ENCODE data around the gene KCNAB1.
A peak's percentile ranks its signal among the peaks of the same experiment; 100 is the strongest.

KCNAB1 gene

DNA sequence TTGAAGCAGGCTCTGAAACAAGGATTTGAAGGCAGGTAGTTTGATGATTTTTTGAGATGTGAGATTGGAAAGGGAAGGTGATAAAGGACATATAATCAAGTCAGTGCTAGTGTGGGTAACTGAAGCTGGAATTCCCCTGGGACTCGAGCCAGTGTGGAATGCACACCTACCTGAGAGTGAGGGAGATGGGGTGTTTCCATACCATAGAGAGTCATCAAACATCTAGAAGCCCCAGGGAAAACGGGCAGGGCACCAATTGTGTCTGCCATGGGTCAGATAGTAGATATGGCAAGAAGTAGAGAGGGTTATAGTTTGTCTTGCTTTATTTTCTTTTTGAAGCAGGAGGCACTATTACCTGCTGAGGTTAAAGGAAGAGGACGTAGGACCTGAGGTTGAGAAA is 314.5 kb downstream of the KCNAB1 start:
- no peak overlapping the region for H3K27ac ChIP-seq
- POLR2A ChIA-PET (ENCODE audit: low non-redundant PET) = no interaction called here
- DNase-seq (ENCODE audit: low spot score) = no peak
- CTCF ChIA-PET = no interaction called here
- TF ChIP-seq CTCF (conservative IDR thresholded peaks at IDR 0.05; ENCODE audit: low read depth) = no peak

DNA sequence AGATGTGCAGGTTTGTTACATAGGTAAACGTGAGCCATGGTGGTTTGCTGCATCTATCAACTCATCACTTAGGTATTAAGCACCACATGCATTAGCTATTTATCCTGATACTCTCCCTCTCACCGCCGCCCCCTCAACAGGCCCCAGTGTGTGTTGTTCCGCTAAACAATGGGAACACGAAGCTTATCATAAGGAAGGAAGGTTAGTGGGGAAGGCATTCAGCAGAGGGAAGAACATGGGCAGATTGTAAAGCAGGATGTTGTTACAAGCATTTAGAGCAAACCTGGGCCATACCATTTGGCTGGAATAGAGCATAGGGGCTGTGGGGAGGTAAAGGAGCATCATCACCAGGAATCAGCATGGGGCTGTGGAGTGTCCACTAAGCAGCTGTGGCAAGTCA is 322.7 kb downstream of the KCNAB1 start:
- no peak for TF ChIP-seq CTCF (conservative IDR thresholded peaks at IDR 0.05; ENCODE audit: low read depth)
- ChIA-PET CTCF (no interaction called here), POLR2A (ENCODE audit: low non-redundant PET) (no interaction called here)
- DNase-seq (ENCODE audit: low spot score) = no peak
- no peak overlapping the region for H3K27ac ChIP-seq

GRCh38 chr3:156445117-156446090 is 325.0 kb downstream of the KCNAB1 start:
- TF ChIP-seq CTCF (conservative IDR thresholded peaks at IDR 0.05; ENCODE audit: low read depth) = no peak
- ChIA-PET CTCF (interaction anchor here (1.1 kb wide), 1 partner anchor 8 kb away, joined by 3 read pairs; no protein-coding TSS in a partner anchor), POLR2A (ENCODE audit: low non-redundant PET) (no interaction called here)
- no peak overlapping the region for H3K27ac ChIP-seq
- no peak for DNase-seq (ENCODE audit: low spot score)

DNA sequence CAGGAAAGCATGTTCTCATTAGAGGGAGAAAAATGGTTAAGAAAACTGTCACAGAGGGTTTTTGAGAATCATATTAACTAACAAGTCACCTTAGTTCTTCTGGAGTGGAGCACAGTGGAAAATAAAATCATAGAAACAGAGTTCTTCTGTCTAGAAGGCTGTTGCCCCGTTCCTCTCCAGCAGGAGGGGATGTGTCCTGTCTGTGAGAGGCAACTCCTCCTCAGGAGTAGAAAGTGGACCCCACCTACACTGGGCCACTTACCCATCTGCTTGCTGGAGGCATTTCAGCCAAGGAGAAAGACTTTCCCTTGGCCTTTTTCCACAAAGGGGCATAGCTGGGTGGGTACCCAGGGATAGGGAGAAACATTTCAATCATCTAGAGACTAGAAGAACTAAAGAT is 327.9 kb downstream of the KCNAB1 start:
- no peak overlapping the region for H3K27ac ChIP-seq
- peak; percentile 14 for DNase-seq (ENCODE audit: low spot score)
- ChIA-PET CTCF (no interaction called here), POLR2A (ENCODE audit: low non-redundant PET) (no interaction called here)
- TF ChIP-seq CTCF (conservative IDR thresholded peaks at IDR 0.05; ENCODE audit: low read depth) = no peak

DNA sequence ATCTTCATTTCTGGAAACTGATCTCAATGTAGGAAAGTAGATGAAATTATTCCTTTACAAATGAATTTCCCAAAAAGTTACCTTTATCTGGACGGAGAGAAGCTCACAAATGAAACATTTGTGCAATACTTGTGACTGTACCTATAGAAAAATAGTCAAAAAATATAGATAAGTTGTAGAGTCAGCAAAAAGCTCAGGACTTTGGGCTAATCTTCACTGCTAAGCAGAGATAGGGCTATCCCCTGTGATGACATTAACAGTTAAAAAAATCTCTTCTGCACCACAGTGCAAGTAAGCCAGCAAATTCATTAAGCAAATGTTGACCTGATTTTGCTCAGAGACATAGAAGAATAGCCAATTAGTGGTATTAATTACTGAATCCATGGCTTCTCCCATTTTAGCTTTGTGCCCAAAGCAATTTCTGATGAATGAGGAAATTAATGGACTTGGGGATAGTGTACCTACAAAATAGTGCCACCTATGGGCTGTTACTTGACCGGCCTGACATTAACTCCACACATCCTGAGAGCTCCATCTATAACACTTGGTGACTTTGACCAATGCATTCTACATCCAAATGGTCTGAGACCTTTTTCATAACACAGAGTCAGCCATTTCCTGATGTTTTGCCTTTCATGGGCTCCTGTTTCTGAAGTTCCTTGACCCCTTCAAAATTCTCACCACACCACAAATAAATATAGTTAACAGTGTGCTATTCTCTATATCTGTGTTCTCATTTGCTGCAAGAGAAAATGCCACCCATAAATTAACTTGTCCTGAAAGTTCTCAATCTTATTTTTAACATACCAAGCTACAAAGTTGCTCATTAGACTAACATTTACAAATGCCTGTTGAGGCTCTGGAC is 329.6 kb downstream of the KCNAB1 start:
- peak; percentile 46 for DNase-seq (ENCODE audit: low spot score)
- ChIA-PET POLR2A (ENCODE audit: low non-redundant PET) (no interaction called here), CTCF (interaction anchor here (0.5 to 2.4 kb wide), 11 partner anchors 9 to 305 kb away, joined by 3 to 9 read pairs (median 3); no protein-coding TSS in a partner anchor)
- no peak overlapping the region for H3K27ac ChIP-seq
- peak; percentile 35 for TF ChIP-seq CTCF (conservative IDR thresholded peaks at IDR 0.05; ENCODE audit: low read depth)

DNA sequence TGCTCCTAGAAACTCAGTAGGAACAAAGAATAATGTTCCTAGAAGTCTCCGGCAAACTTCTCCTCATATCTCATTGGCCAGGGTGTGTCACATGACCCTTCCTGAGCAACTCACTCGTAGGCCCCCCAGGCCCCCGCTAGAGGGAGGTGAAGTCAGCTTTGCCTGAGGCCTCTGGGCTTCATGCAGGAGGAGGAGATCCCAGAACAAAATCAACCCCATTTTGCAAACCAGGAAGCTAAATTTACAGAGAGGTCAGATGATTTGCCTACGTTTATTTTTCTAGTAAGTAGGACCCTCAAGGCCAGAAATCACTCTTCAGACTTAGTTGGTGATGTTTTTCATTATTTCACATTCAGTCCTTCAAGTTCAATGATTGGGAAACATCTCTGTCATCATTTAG is 335.5 kb downstream of the KCNAB1 start:
- no peak for DNase-seq (ENCODE audit: low spot score)
- no peak overlapping the region for H3K27ac ChIP-seq
- ChIA-PET CTCF (interaction anchor here (0.9 kb wide), 1 partner anchor 72 kb away, joined by 5 read pairs; no protein-coding TSS in a partner anchor), POLR2A (ENCODE audit: low non-redundant PET) (no interaction called here)
- TF ChIP-seq CTCF (conservative IDR thresholded peaks at IDR 0.05; ENCODE audit: low read depth) = no peak

Measured in RWPE1 (cell line).